IMR-90 (cell line): ENCODE results near the gene ARFGAP2. TPM values are rescaled to one million over a fixed set of nuclear protein-coding genes. Genes with fewer than 3 reads are reported as not detected.

Source experiments
- ATAC-seq: fragments of 200-7000 bp; cut with Tn5 transposase; 2 replicates; pipeline ENCODE4 v1.9.1; 2020; ENCODE audit warnings: low read depth, mild to moderate bottlenecking, moderate library complexity
- BruUV-seq: library from RNA; stranded (reverse); fragments of 400-500 nt; replicated peaks from 2 replicates; lab custom pipeline; 2021; lab: Mats Ljungman, UMichigan
- CTCF ChIA-PET: fragments of 300-600 bp; formaldehyde crosslinking; extraction: SDS; loops from one replicate; lab custom pipeline; 2021; ENCODE audit warnings: antibody characterized with exemption; lab: Yijun Ruan, JAX
- POLR2A ChIA-PET: fragments of 300-600 bp; sonication (Branson Sonifier 250); formaldehyde crosslinking; loops from one replicate; lab custom pipeline; 2022; ENCODE audit warnings: antibody characterized with exemption; ENCODE audit not compliant: unreplicated experiment; lab: Charles Lee
- DNase-seq: peaks from one replicate; pipeline ENCODE4 v3.0.0; 2013
- H2AFZ ChIP-seq: replicated peaks from 2 replicates; pipeline ENCODE3; 2013; ENCODE audit warnings: low read length, mild to moderate bottlenecking; ENCODE audit not compliant: poor library complexity
- H2AK5ac ChIP-seq: 2 replicates; pipeline ENCODE4 v1.6.1; 2013; ENCODE audit warnings: low read depth, low read length, inconsistent platforms
- H2AK9ac ChIP-seq: replicated peaks from 2 replicates; pipeline ENCODE3; 2013; ENCODE audit warnings: mild to moderate bottlenecking, low read depth, low read length, moderate library complexity; ENCODE audit not compliant: poor library complexity
- H2BK120ac ChIP-seq: 2 replicates; pipeline ENCODE4 v1.6.1; 2013; ENCODE audit warnings: low read depth, low read length, inconsistent platforms
- H2BK15ac ChIP-seq: 3 replicates; pipeline ENCODE4 v1.6.1; 2013; ENCODE audit warnings: low read depth, low read length, inconsistent platforms
- H2BK20ac ChIP-seq: 2 replicates; pipeline ENCODE4 v1.6.1; 2013; ENCODE audit warnings: low read depth, mild to moderate bottlenecking, inconsistent platforms, low read length, moderate library complexity
- H2BK5ac ChIP-seq: 2 replicates; pipeline ENCODE4 v1.6.1; 2013; ENCODE audit warnings: mild to moderate bottlenecking, low read depth, low read length, inconsistent platforms; ENCODE audit not compliant: poor library complexity, severe bottlenecking
- H3K14ac ChIP-seq: replicated peaks from 2 replicates; pipeline ENCODE4 v1.6.1; 2013; ENCODE audit warnings: low read depth, low read length, inconsistent platforms
- H3K18ac ChIP-seq: 2 replicates; pipeline ENCODE4 v1.6.1; 2013; ENCODE audit warnings: low read depth, low read length, control low read depth
- H3K23ac ChIP-seq: 2 replicates; pipeline ENCODE4 v1.6.1; 2013; ENCODE audit warnings: low read depth, low read length, inconsistent platforms
- H3K27ac ChIP-seq: 2 replicates; pipeline ENCODE4 v1.5.1; 2013; ENCODE audit warnings: mild to moderate bottlenecking, control low read depth, low read length; ENCODE audit not compliant: insufficient read depth
- H3K27me3 ChIP-seq: 2 replicates; pipeline ENCODE4 v1.6.1; 2013; ENCODE audit warnings: low read length; ENCODE audit not compliant: control insufficient read depth, insufficient read depth
- H3K36me3 ChIP-seq: 2 replicates; pipeline ENCODE4 v1.6.1; 2013; ENCODE audit warnings: low read length, mixed read lengths; ENCODE audit not compliant: control insufficient read depth, insufficient read depth
- H3K4ac ChIP-seq: 2 replicates; pipeline ENCODE4 v1.6.1; 2013; ENCODE audit warnings: low read depth, low read length, inconsistent platforms
- H3K4me1 ChIP-seq: 2 replicates; pipeline ENCODE4 v1.6.1; 2013; ENCODE audit warnings: low read length, mixed read lengths; ENCODE audit not compliant: control insufficient read depth, insufficient read depth
- H3K4me2 ChIP-seq: 2 replicates; pipeline ENCODE4 v1.6.1; 2013; ENCODE audit warnings: low read depth, mild to moderate bottlenecking, control low read depth, low read length, moderate library complexity
- H3K4me3 ChIP-seq: 2 replicates; pipeline ENCODE4 v1.5.1; 2013; ENCODE audit warnings: low read depth, mild to moderate bottlenecking, control low read depth, low read length, moderate library complexity; ENCODE audit not compliant: insufficient read depth
- H3K56ac ChIP-seq: 2 replicates; pipeline ENCODE4 v1.6.1; 2013; ENCODE audit warnings: low read length, inconsistent platforms; ENCODE audit not compliant: insufficient read depth; ENCODE audit errors: extremely low read depth
- H3K79me1 ChIP-seq, 2 experiments: 2 replicates each; pipeline ENCODE4 v1.6.1; 2013; ENCODE audit warnings: low read length in 2 of 2, inconsistent platforms in 1 of 2, low read depth in 1 of 2
- H3K9ac ChIP-seq: 2 replicates; pipeline ENCODE4 v1.6.1; 2013; ENCODE audit warnings: low read depth, low read length, control low read depth
- H3K9me1 ChIP-seq: 2 replicates; pipeline ENCODE4 v1.6.1; 2013; ENCODE audit warnings: low read length, inconsistent platforms; ENCODE audit not compliant: insufficient read depth
- H3K9me3 ChIP-seq: 2 replicates; pipeline ENCODE4 v1.6.1; 2013; ENCODE audit warnings: low read length; ENCODE audit not compliant: control insufficient read depth, insufficient read depth
- H4K20me1 ChIP-seq: 2 replicates; pipeline ENCODE4 v1.6.1; 2013; ENCODE audit warnings: low read length, inconsistent platforms; ENCODE audit not compliant: insufficient read depth
- H4K5ac ChIP-seq: 2 replicates; pipeline ENCODE4 v1.6.1; 2013; ENCODE audit warnings: mild to moderate bottlenecking, low read depth, low read length, control low read depth
- H4K8ac ChIP-seq, 2 experiments: 2 replicates each; pipeline ENCODE4 v1.6.1; 2013; ENCODE audit warnings: low read depth in 2 of 2, low read length in 2 of 2, control low read depth in 1 of 2, inconsistent platforms in 1 of 2
- H4K91ac ChIP-seq: 2 replicates; pipeline ENCODE4 v1.6.1; 2013; ENCODE audit warnings: low read depth, low read length, inconsistent platforms; ENCODE audit not compliant: insufficient read depth
- CEBPB ChIP-seq: IDR thresholded peaks from 2 replicates; pipeline ENCODE4 v1.6.1; 2012; ENCODE audit warnings: low read depth, low read length, improper control_type of control experiment
- MAZ ChIP-seq: IDR thresholded peaks from 2 replicates; pipeline ENCODE4 v1.6.1; 2012; ENCODE audit warnings: low read depth, mild to moderate bottlenecking, low read length, improper control_type of control experiment, moderate library complexity, borderline replicate concordance
- WGBS, 2 experiments: methylation state at CpG; one replicate each; pipeline versions ENCODE4 v1.1.5 to v1.1.7; 2013; ENCODE audit warnings: missing lambda C conversion rate in 2 of 2; ENCODE audit not compliant: insufficient read length in 1 of 2; ENCODE audit errors: extremely low coverage in 2 of 2; 5-methylcytosine and 5-hydroxymethylcytosine counted together
- dilution Hi-C: fragments of 300-500 bp; cut with HindIII; formaldehyde crosslinking; loops from one replicate; pipeline ENCODE4 v1.14.3; 2018; ENCODE audit warnings: low sequenced_read_pairs; ENCODE audit not compliant: unreplicated experiment
- in situ Hi-C: fragments of 300-500 bp; cut with MboI; formaldehyde crosslinking; loops from 3 replicates; pipeline ENCODE4 v1.14.3; 2019; ENCODE audit warnings: low sequenced_read_pairs, inconsistent platforms, mixed read lengths
- intact Hi-C: fragments of 100-400 bp; cut with micrococcal nuclease; formaldehyde crosslinking; loops from 2 replicates; pipeline ENCODE4 v1.10.0; 2022
- polyA plus RNA-seq, 3 experiments: library from polyadenylated mRNA; depleted of rRNA; stranded (reverse); fragments of >200 nt; gene quantifications; 2 replicates each; pipeline ENCODE4 v1.2.3, GENCODE V29; 2012; ENCODE audit warnings: low replicate concordance in 1 of 3
- total RNA-seq: library from RNA; depleted of rRNA; stranded (reverse); fragments of >200 nt; gene quantifications from 2 replicates; pipeline ENCODE4 v1.2.3, GENCODE V29; 2012

Gene ARFGAP2
- total and polyA plus RNA-seq, 2 of the 4 experiments (the other 2 are of a cell fraction), result 54.7 to 87.8 TPM

GRCh38 chr11:47171856-47172255 lies 4.8 kb downstream of the ARFGAP2 start:
- H3K4me3 ChIP-seq, result no peak overlapping the region
- H4K91ac ChIP-seq, result no peak overlapping the region
- H3K4ac ChIP-seq, result no peak overlapping the region
- no peak overlapping the region for H3K23ac ChIP-seq
- no peak overlapping the region for H4K5ac ChIP-seq
- peaks cover 41% of the 10 kb centered on the region for H4K20me1 ChIP-seq
- no peak for DNase-seq
- no peak overlapping the region for H4K8ac ChIP-seq
- ATAC-seq, result no peak
- WGBS, 2 experiments, result 67% methylated on average over 4 of the region's 8 CpGs; no CpG with 5 or more reads in 1 of the 2 experiments
- H2BK20ac ChIP-seq, result no peak overlapping the region
- ChIA-PET POLR2A (no interaction called here), CTCF (no interaction called here)
- no peak overlapping the region for H2BK15ac ChIP-seq
- H3K9ac ChIP-seq, result no peak overlapping the region
- H3K36me3 ChIP-seq, result peaks cover 61% of the 10 kb centered on the region
- H2BK120ac ChIP-seq, result no peak overlapping the region
- H3K9me1 ChIP-seq, result 0 out of 2 replicates have a peak, but pooled peaks cover 3% of the 10 kb centered on the region
- H3K4me2 ChIP-seq, result no peak overlapping the region
- no peak overlapping the region for H3K18ac ChIP-seq
- no peaks in the 10 kb centered on the region for H3K27me3 ChIP-seq
- no peak overlapping the region for H2AK9ac ChIP-seq
- H2AFZ ChIP-seq, result no peak overlapping the region
- H3K27ac ChIP-seq, result no peak overlapping the region
- BruUV-seq, result no TSS peak
- no peak overlapping the region for H2BK5ac ChIP-seq
- H2AK5ac ChIP-seq, result no peak overlapping the region
- H3K4me1 ChIP-seq, result peaks cover 3% of the 10 kb centered on the region
- H3K79me1 ChIP-seq, result peaks cover 23 to 85% of the 10 kb centered on the region in 2 experiments
- no peaks in the 10 kb centered on the region for H3K9me3 ChIP-seq
- TF ChIP-seq CEBPB (no peak), MAZ (no peak)
- intact Hi-C loops (no loop called here), in situ Hi-C loops (no loop called here), dilution Hi-C loops (no loop called here)
- H3K56ac ChIP-seq, result no peak overlapping the region
- H3K14ac ChIP-seq, result no peak overlapping the region
